Osteocyte (in vitro differentiated cells): ENCODE results near the gene SCAPER. TPM values are rescaled to one million over a fixed set of nuclear protein-coding genes. Genes with fewer than 3 reads are reported as not detected.

Experiments
- DNase-seq: peaks from one replicate; pipeline ENCODE4 v3.0.0; 2021; ENCODE audit warnings: mixed read lengths; ENCODE audit not compliant: unreplicated experiment; ENCODE audit errors: extremely low spot score
- H3K27ac Mint-ChIP-seq: one replicate; pipeline ENCODE4 v1.8.0; 2021; ENCODE audit warnings: mild to moderate bottlenecking, mixed read lengths; ENCODE audit not compliant: unreplicated experiment
- H3K27me3 Mint-ChIP-seq: one replicate; pipeline ENCODE4 v1.8.0; 2021; ENCODE audit warnings: mixed read lengths; ENCODE audit not compliant: unreplicated experiment
- H3K36me3 Mint-ChIP-seq: one replicate; pipeline ENCODE4 v1.8.0; 2021; ENCODE audit warnings: mixed read lengths; ENCODE audit not compliant: unreplicated experiment
- H3K4me1 Mint-ChIP-seq: one replicate; pipeline ENCODE4 v1.8.0; 2021; ENCODE audit warnings: mixed read lengths; ENCODE audit not compliant: unreplicated experiment
- H3K4me3 Mint-ChIP-seq: one replicate; pipeline ENCODE4 v1.8.0; 2021; ENCODE audit warnings: mild to moderate bottlenecking, moderate library complexity, mixed read lengths; ENCODE audit not compliant: unreplicated experiment
- H3K9me3 Mint-ChIP-seq: one replicate; pipeline ENCODE4 v1.8.0; 2021; ENCODE audit warnings: mixed read lengths; ENCODE audit not compliant: unreplicated experiment
- CTCF ChIP-seq: fragments of 200-600 bp; sonication (generic); IDR thresholded peaks from 2 replicates; pipeline ENCODE4 v1.5.0; 2021; ENCODE audit warnings: antibody characterized with exemption, mild to moderate bottlenecking, moderate library complexity
- total RNA-seq: library from RNA; stranded (reverse); gene quantifications from 2 replicates; pipeline ENCODE4 v1.2.1, GENCODE V29; 2021

Gene SCAPER
- total RNA-seq, 1 donor from 2014 or later = 20.0 TPM

GRCh38 chr15:76382987-76383728, 522.0 kb downstream of the SCAPER start:
- Mint-ChIP-seq H3K9me3 (no peaks in the 10 kb centered on the region), H3K27me3 (no peaks in the 10 kb centered on the region), H3K4me1 (no peaks in the 10 kb centered on the region), H3K4me3 (no peak overlapping the region), H3K36me3 (peaks cover 2% of the 10 kb centered on the region), H3K27ac (no peak overlapping the region)
- no peak for DNase-seq
- TF ChIP-seq CTCF = no peak

GRCh38 chr15:76381366-76381765, 523.8 kb downstream of the SCAPER start:
- Mint-ChIP-seq H3K4me3 (no peak overlapping the region), H3K9me3 (no peaks in the 10 kb centered on the region), H3K27ac (no peak overlapping the region), H3K4me1 (no peaks in the 10 kb centered on the region), H3K36me3 (peaks cover 2% of the 10 kb centered on the region), H3K27me3 (no peaks in the 10 kb centered on the region)
- TF ChIP-seq CTCF = no peak
- DNase-seq = no peak

- no peak for TF ChIP-seq CTCF
- Mint-ChIP-seq H3K36me3 (peaks cover 2% of the 10 kb centered on the region), H3K27ac (no peak overlapping the region), H3K4me1 (no peaks in the 10 kb centered on the region), H3K9me3 (no peaks in the 10 kb centered on the region), H3K4me3 (no peak overlapping the region), H3K27me3 (no peaks in the 10 kb centered on the region)
- no peak for DNase-seq
Observed at GRCh38 chr15:76380249-76380648, 524.9 kb downstream of the SCAPER start.

GRCh38 chr15:76378691-76379090, 526.4 kb downstream of the SCAPER start:
- Mint-ChIP-seq H3K9me3 (no peaks in the 10 kb centered on the region), H3K36me3 (peaks cover 2% of the 10 kb centered on the region), H3K27ac (no peak overlapping the region), H3K27me3 (no peaks in the 10 kb centered on the region), H3K4me1 (no peaks in the 10 kb centered on the region), H3K4me3 (no peak overlapping the region)
- no peak for DNase-seq
- no peak for TF ChIP-seq CTCF

- Mint-ChIP-seq H3K27me3 (no peaks in the 10 kb centered on the region), H3K4me1 (no peaks in the 10 kb centered on the region), H3K9me3 (no peaks in the 10 kb centered on the region), H3K27ac (no peak overlapping the region), H3K4me3 (no peak overlapping the region), H3K36me3 (peaks cover 2% of the 10 kb centered on the region)
- no peak for TF ChIP-seq CTCF
- no peak for DNase-seq
Observed at GRCh38 chr15:76377751-76378150, 527.4 kb downstream of the SCAPER start.
